EL (cell line): Measurements from ENCODE around the gene PRKAG1.

Experiments used
- DNase-seq: peaks from one replicate; pipeline ENCODE4 v3.0.0-alpha.2; 2016

The PRKAG1 gene

DNA sequence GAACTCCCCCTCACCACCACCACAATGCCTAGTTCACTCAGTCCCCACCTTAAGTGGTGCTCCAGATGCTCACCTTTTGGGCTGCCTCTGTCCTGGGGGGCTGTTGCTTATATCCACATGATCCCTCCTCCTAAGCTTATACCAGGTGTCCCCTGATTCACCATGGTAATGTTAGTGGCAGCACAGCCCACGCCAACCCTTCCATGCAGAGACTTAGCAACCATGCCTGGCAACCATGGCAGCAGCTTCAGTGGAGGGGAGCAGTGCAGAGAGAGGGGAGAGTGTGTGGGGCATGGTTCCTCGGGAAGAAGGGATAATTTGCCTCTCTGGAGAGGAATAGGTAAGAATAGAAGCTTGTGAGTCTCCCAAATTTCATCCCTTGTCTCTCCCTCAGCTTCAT is 18.2 kb downstream of the PRKAG1 start:
- no peak for DNase-seq

- DNase-seq: peak; percentile 50
These were observed 19.0 kb downstream of the PRKAG1 start, which contains the start of gene DDN for GRCh38 chr12:48999371-49000131. Gene DDN, minus strand, starts transcription at chr12:48999375. Its CDS starts 88 bp downstream, at chr12:48999287.

- DNase-seq: peak; percentile 54
These were observed 19.9 kb downstream of the PRKAG1 start for GRCh38 chr12:48998497-48999353.

GRCh38 chr12:48997719-48998496 is 20.7 kb downstream of the PRKAG1 start:
- DNase-seq: no peak

DNA sequence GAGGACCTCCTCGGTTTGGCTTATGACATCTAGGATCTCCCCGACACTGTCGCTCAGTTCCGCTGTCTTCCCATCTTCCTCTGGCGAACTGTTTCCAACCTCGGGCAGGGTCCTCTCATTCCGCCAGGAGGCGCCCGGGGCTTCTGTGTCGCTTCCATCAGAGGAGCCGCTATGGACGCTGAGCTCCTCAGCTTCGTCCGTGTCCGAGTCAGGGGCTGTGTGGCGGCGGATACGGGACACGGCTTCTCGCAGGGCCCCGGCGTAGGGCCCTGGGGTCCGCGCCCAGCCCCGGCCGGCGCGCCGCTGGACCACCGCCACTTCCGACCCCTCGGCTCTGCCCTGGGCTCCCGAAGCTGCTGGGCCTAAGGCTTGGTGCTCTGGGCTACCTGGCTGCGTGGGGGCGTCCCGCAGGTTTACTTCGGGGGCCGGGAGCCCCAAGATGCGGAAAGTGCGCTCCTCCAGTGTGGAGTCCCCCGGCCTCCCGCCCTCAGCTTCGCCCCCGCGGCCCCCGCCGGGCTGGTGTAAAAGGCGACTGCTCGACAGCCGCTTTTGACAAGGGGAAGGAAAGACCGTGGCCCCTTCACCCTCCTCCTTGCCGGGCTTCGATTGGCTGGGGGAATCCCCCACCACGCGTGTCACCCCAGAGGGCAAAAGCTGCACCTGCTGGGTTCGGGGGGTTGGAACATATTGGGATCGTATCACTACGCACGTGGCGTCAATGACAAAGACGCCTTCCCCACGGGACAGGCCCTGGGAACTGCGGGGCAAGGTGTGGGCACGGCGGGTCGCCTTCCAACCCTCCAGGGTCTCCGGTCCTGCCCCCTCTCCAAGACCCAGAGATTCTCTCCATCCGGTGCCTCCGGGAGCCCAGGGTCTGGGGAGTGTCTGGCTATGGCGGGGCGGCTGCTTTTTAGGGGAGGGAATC is 21.5 kb downstream of the PRKAG1 start:
- peak; percentile 77 for DNase-seq

DNA sequence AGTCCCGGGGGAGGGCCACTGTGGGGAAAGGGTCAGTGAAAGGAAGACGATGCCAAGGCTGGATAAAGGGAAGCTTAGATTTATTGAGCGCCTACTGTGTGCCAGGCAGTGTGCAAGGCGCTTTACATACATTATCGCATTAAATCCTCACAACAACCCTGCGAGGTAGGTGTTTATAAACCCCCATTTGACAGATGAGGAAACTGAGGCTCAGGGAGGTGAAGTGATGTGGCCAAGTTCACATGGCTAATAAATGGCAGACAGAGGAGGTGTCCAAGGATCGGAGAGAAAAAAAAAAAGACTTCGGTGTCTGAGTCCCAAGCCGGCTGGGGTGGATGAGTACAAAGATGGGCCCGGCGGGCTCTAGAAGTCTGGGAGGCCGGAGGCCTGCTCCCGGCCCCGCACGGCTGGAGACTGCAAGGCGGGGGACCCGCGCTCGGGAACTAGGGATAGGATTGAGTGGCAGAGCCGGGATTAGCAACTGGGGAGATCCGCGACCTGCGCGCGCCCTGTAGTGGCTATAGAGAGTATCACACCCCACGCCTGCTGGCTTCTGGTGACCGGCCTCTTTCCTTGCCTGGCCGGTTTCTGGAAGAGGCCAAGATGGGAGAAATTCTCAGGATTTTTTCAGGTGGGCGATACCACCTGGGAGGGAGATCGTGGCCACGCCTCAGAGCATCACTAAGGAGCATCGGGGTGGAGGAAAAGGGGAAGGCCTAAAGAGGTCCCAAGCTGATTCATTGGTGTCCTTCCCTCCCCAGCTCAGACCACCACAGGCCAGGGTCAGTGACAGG is 23.3 kb downstream of the PRKAG1 start:
- peak; percentile 83 for DNase-seq

- no peak for DNase-seq
These were observed 24.1 kb downstream of the PRKAG1 start for GRCh38 chr12:48994224-48995085.

- DNase-seq: no peak
These were observed 24.8 kb downstream of the PRKAG1 start for GRCh38 chr12:48993787-48994186.

DNA sequence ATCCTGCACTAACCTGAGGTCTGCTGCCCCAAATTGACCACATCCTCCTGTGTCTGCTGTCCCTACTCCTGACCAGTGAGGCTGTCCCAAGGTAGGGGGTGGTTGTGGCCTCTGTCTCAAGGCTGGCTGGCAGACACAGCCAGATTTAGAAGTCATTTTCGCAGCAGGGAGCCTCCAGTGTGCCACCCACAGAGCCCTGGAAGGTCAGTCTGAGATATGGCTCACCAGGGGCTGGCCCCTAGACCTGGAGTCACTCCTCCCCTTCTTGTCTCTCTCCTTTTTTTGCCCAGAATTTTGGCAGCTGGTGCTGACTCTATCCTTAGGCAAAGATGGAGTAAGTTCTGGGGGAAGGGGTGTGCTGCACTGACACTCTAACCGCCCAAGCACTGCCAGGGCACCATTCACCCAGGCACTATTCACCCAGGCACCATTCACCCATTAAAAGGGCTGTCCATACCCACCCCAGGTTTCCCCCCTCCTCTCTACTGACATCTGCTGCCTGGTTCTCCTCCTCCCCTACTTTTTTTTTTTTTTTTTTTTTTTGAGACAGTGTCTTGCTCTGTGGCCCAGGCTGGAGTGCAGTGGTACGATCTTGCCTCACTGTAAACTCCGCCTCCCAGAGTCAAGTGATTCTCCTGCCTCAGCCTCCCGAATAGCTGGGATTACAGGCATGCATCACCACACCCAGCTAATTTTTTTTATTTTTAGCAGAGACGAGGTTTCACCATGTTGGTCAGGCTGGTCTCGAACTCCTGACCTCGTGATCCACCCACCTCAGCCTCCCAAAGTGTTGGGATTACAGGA is 27.1 kb downstream of the PRKAG1 start:
- no peak for DNase-seq

GRCh38 chr12:48990552-48990951 is 28.0 kb downstream of the PRKAG1 start:
- DNase-seq: no peak

- peak; percentile 59 for DNase-seq
These were observed 30.4 kb downstream of the PRKAG1 start for GRCh38 chr12:48988030-48988649.

GRCh38 chr12:48986720-48987291 is 31.8 kb downstream of the PRKAG1 start:
- DNase-seq: no peak

- DNase-seq: no peak
These were observed 32.7 kb downstream of the PRKAG1 start for GRCh38 chr12:48985901-48986300.

- DNase-seq: no peak
These were observed 33.1 kb downstream of the PRKAG1 start for GRCh38 chr12:48985475-48985897.

GRCh38 chr12:48982397-48983080 is 36.0 kb downstream of the PRKAG1 start:
- no peak for DNase-seq

DNA sequence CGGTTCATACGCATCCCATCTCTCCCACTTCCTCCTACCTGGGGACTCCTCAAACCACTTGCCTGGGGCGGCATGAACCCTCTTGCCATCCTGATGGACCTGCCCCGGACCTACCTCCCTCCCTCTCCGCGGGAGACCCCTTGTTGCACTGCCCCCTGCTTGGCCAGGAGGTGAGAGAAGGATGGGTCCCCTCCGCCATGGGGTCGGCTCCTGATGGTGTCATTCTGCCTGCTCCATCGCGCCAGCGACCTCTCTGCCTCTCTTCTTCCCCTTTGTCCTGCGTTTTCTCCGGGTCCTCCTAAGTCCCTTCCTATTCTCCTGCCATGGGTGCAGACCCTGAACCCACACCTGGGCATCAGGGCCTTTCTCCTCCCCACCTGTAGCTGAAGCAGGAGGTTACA is 36.8 kb downstream of the PRKAG1 start:
- DNase-seq: no peak

DNA sequence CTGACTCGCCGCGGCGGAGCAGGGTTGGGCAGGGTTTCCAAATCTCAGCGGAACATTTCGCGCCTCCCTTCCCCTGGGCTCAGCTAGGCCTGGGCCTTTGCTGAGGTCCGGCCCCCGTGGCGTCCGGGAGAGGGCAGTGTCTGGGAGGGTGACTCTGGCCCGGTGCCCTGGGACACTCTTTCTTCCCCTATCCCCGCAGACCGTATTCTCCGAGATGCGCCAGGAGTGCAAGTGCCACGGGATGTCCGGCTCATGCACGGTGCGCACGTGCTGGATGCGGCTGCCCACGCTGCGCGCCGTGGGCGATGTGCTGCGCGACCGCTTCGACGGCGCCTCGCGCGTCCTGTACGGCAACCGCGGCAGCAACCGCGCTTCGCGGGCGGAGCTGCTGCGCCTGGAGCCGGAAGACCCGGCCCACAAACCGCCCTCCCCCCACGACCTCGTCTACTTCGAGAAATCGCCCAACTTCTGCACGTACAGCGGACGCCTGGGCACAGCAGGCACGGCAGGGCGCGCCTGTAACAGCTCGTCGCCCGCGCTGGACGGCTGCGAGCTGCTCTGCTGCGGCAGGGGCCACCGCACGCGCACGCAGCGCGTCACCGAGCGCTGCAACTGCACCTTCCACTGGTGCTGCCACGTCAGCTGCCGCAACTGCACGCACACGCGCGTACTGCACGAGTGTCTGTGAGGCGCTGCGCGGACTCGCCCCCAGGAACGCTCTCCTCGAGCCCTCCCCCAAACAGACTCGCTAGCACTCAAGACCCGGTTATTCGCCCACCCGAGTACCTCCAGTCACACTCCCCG is 37.4 kb downstream of the PRKAG1 start:
- DNase-seq: no peak
